GM21529 (cell line): Measurements from ENCODE around the gene ZNF787.

Experiments used
- ATAC-seq: cut with Tn5 transposase; IDR thresholded peaks from one replicate; pipeline ENCODE4 v1.9.1; 2021; ENCODE audit not compliant: unreplicated experiment

The ZNF787 gene

DNA sequence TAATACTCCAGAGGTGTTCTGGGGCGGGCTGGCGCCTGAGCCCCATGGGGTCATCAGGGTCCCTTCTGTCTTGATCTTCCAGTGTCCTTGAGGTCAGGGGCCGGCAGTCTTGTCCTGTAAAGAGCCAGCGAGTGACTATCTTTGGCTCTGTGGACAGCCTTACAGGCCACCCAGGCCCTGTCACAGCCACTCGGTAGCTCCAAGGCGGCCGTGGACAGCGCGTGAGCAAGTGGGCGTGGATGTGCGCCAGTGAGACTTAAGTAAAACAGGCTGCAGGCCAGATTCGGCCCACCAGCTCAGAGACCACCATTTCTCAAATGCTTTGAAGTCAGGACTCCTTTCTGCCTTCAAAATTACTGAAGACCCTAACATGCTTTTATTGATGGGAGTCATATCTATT lies 23.7 kb upstream of the ZNF787 start:
- no peak for ATAC-seq

DNA sequence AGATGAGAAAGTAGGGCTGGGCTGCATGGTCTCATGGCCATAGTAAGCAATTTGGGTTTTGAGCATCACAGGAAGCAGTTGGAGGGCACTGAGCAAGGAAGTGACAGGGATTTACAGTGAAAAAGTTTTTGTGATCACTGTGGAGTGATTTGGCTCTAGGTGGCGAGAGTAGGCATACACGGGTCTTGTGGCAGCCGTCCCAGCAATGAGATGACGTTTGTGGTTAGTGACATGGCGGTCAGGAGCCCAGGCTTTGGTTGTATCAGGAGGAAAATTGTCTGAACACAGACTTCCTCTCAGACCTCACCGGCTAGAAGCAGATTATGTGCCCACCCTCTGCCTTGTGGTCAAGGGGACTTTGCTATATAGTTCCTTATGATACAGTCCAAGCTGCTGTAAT lies 23.3 kb upstream of the ZNF787 start:
- ATAC-seq = no peak

DNA sequence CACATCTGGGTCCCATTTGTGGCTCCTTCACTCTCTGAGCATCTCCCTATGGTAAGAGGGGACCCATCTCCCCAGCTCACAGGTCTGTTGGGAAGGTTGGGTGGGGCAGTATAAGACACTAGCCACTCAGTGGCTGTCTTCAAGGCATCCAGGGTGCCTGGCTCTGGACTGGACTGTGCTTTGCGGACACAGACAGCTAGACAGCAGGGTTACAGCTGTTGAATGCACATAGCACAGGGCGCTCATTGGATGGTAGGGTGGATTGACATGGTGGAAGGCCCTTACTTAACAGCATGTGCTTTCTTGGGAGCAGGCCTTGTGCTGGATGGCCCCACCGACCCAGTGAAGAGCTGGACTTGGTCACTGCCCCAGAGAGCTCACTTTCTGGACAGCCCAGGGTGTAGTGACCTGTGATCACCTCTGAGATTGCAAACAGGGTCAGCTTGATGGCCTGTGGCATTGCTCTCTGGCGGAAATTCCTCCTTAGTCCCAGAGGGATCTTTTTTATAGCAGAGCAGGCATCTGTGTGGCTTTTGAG lies 21.9 kb upstream of the ZNF787 start:
- no peak for ATAC-seq

DNA sequence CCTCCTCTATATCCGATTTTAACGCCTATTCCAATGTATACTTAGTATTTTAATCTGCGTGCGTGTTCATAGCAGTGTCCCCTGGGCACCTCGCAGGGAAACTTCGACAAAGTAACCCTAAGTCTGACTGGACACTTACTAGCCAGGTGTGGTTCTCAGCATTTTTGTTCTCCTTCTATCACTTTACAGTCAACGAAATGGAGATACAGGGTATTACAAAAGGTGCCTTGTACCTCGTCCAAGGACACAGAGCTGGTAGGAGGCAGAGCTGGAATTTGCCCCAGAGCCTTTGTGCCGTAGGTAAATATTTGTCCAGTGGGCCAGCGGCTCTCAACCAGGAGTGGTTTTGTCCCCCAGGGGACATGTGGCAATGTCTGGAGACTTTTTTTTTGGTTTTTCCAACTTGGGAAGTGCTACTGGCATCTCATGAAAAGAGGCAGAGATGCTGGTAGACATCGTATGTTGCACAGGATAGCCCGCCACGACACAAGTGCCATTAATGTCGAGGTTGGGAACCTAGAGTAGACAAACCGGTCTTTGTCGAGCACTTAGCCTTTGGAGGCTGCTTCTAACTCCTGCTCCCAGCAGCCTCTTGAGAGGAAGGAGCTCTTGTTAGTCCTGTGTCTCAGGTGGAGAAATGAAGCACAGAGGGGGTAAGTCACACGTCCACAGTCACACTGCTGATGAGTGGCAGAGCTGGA lies 21.1 kb upstream of the ZNF787 start:
- no peak for ATAC-seq

DNA sequence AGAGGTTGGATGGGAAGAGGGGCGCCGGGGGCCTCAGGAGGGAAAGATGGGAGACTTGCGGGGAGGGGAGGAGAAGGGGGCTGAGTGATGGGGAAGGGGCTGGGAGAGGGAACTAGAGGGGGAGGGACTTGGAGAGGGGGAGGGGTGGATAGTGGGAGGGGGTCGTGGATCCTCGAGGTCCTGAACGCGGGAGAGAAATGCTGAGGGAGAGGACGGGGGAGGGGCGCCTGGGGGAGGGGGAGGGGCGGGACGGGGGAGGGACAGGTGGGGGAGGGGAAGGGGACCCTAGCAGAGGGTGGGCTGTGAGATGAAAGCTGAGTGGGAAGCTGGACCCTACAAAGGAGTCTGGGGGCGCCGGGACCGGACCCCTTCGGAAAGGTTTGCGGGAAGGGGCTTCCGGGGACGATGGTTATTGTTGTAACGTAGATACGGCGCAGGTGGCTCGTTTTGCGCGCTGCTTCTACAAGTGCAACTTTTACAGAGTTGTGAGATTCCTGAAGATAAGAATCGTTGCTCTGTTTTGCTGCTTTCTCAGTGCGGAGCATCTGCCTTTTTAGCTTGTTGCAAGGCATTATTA lies 20.4 kb upstream of the ZNF787 start:
- no peak for ATAC-seq

DNA sequence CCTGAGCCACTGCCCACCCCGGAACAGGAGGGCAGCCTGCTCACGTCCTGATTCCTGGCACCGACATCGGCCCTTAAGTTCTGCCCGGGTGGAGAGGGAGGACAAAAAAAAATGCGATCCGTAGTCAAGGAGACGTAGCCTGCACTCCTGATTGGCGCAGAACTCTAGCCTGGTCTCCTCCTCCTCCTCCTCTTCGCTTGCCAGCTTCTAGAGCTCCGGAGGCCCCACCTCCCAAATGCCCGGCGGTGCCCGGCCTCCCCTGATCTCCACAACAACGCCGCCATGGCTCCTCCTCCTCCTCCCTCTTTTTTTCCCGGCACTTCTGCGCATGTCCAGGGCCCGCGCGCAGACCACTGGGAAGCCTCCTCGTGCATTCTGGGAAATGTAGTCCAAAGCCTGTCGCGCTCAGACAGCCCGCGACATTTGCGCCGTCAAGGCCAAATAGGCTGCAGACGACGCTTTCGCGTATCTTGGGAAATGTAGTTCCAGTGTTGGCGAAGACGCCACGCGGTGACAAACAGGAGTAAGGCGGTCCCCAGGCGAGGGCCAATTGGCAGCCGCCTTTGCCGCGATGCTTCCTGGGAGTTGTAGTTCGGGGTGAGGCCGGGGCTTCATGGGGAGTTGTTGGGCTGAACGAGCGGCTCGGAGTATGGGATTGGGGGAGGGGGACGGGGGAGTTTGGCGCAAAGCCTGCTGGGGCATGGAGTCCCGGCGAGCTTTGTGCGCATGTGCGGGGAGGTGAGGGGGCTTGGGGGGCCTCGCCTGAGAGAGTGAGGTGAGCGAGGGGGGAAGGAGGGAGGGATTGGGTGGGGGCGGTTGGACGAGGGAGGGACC lies 19.7 kb upstream of the ZNF787 start, which contains the start of gene ZNF444:
Gene ZNF444, plus strand, starts transcription at position 705 of the 834 bp plus-strand sequence. CDS start 5,625 bp downstream, outside the sequence.
- ATAC-seq = peak; percentile 85

DNA sequence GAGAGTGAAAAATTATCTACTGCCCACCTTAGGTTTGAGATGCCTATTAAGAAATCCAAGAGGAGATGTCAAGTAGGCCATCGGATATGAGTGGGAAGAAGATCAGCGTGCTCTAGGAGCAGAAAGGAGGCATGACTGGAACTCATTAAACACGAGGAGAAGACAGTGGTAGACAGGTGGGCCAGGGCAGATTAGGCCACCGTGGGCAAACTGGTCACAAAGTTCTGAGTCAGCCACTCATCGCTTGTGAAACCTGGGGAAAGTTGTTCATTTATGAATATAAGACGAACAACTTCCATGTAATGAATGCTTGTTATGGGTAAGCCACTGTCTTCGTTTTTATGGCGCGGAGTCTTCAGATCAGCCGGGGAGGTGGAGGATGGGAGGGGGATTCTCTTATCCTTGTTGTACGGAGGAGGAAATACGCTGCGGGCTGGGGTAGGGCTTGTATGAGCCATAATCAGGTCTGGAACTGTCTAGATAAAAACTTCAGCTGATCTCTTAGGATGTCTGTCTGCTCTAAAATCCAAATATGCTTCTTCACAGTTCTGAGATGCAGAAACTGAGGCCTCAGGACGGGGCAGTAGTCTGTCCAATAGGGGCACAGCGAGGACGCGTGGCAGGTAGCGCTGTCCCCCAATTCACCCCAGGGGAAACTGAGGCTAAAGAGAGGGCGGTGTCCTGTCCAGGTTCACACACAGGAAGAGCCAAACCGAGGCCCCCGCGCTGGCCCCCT lies 18.9 kb upstream of the ZNF787 start:
- no peak for ATAC-seq

DNA sequence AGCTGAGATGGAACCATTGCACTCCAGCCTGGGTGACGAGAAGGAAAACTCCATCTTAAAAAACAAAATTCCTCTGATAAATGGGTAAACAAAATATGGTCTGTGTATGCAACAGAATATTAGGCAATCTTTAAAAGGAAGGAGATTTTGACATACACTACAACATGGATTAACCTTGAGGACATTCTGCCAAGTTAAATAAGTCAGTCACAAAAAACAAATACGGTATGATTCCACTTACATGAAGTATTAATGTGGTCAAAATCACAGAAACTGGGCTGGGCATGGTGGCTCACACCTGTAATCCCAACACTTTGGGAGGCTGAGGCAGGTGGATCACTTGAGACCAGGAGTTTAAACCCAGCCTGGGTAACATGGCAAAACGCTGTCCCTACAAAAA lies 17.0 kb upstream of the ZNF787 start:
- ATAC-seq = no peak

DNA sequence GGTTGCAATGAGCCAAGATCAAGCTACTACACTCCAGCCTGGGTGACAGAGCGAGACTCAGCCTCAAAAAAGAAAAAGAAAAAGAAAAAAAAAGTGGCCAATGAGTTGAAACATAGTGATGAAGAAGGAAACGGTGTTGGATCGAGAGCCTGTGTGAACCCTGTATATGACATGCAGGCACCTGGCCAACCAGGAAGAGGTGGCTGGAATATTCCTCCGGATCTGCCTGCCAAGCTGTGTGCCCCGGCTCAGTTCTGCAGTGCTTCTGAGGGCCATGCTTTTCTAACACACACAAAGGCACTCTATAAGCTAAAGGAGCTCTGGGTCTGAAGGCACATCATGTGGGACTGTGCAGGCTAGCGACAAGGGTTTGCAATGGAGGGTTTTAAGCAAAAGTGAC lies 16.3 kb upstream of the ZNF787 start:
- ATAC-seq = no peak

DNA sequence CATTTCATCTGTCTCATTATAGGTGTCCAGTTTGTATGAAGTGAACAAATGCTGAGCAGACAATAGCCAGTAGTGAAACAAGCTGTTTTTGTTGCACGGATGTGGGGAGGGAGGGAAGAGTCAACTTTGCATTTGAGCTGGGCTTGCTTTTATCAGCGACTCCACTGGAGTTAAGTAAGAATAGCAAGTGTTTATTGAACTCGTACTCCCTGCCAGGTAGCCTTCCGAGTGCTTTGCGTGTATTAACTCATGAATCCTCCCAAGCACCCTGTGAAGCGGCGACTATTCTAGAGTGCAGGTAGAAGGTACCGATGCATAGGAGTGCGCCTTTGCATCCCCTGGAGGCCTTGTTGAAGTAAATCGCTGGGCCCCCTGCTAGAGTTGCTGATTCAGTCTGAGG lies 15.3 kb upstream of the ZNF787 start:
- ATAC-seq = no peak

DNA sequence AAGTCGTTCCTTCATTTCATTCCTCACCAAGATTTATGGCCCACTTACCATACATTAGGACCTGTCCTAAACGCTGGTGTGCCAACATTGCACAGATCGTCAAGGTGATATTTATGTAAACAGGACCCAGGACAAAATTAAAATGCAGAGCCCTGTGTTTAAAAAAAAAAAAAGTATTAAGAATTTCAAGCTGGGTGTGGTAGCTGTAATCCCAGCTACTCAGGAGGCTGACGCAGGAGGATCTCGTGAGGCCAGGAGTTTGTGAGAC lies 13.5 kb upstream of the ZNF787 start:
- ATAC-seq = no peak

DNA sequence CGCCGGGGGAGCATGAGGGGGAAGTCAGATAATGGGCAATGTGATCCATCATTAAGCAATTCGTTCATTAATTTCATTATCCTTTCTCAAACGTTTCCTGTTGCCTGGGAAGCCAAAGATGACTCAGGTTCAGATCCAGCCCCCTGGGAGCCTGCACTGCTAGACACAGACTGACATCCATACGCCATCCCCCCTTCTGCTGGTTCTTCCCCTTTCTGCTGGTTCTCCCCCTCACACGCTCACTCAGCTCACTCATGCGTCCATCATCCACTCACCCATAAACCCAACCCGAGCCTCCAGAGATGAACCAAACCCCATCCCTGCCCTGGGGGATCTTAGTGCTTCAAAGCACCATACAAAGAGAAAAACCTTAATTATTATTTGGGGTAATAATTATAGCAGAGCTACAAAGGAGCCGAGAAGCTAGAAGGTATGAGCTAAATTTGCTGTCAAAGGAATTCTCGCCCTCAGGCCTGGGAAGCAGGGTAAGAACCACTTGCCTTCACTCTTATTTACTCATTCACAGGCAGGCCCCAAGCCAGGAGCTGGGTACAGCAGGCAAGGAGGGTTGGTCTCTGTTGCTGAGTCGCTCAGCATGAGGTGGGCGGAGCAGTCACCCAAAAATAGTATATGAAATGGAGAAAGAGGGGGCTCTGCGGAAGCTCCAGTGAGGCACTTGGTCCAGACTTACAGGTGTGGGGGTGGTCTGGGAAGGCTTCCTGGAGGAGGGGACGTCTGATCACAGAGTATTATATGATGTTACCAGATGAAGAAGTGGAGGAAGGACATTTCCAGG lies 13.0 kb upstream of the ZNF787 start:
- ATAC-seq = peak; percentile 63

DNA sequence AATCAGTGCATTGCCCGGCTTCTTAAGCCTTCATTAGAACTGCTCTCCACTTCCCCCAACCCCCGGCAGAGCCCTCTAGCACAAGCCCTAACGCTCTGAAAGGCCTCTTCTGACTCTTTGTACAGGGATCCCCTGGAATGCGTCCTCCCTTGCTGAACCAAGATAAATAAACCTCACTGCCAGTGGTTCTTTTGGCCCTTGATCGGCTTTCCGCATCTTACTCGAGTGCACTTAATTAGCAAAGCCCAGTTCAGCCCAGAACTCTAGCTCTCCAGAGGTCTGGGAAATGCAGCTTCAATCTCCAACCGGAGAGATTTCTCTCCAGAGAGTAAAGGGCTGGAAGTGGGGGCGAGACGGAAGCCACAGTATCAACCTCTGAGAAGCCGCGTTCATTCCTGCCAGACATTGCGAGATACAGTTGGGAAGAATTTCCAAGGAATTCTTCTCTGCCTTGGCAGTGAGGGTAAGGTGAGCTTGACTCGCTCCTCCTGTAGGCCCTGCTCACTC lies 11.3 kb upstream of the ZNF787 start:
- ATAC-seq = no peak

DNA sequence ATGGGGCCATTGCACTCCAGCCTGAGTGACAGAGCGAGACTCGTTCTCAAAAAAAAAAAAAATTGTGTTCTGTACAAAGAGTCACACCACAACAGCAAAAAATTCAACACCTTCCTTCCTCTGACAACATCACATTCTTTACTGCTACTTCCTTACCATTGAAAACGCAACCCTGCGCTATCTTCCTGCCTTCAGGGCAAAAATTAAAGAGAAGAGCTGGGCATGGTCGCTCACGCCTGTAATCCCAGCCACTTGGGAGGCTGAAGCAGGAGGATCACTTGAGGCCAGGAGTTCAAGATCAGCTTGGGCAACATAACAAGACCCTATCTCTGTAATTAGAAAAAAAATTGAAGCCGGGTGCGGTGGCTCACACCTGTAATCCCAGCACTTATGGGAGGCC lies 10.6 kb upstream of the ZNF787 start:
- no peak for ATAC-seq

DNA sequence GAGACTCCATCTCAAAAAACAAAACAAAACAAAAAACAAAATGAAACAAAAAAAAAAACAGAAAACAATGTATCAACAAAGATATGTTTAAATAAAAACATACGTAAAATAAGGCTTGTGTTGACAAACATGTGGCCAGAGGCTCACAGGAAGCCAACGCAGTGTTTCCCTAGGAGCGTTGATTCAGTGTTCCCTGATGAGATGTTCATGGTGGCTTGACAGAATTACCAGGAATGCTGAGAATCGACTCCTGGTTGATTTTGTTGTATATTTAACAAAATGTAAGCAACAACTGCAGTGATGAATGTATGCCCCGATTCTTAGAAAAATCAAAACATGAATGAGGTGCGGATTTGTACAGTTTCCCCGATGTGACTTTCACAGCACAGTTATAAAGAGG lies 8.9 kb upstream of the ZNF787 start:
- ATAC-seq = no peak

DNA sequence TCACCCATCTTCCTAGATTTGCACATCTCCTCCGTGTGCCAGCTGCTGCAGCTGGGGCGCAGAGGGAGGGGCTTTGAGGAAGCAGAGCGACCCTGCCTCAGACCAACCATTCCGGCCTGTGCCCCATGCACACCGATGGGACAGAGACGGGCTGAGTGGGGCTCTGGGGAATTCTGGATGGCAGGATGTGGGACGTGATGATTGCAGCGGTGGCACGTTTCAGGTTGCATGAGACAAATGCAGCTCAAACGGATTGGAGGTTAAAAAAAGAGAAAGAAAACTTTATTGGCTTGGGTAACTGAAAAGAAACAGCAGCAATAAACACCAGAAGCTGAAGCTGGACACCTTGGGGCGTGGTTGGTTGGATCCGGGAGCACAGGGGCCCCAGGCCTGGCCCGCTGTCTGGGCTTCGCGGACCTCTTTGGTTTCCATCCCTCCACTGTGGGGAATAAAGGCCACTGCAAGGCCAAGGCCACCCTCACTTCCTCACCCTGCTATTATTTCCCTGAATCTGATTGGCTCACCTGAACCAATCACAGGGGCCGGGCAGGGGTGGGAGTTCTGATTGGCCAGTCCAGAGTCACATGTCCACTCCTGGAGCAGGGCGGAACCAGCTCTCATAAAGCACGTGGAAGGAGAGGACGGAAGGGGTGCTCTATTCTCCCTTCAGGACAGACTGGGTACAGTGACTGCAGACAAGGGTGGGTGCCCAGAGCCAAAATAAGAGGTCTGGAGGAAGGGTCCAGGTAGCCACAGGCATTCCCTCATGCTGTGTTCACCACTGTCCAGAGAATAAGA lies 6.1 kb upstream of the ZNF787 start:
- no peak for ATAC-seq

DNA sequence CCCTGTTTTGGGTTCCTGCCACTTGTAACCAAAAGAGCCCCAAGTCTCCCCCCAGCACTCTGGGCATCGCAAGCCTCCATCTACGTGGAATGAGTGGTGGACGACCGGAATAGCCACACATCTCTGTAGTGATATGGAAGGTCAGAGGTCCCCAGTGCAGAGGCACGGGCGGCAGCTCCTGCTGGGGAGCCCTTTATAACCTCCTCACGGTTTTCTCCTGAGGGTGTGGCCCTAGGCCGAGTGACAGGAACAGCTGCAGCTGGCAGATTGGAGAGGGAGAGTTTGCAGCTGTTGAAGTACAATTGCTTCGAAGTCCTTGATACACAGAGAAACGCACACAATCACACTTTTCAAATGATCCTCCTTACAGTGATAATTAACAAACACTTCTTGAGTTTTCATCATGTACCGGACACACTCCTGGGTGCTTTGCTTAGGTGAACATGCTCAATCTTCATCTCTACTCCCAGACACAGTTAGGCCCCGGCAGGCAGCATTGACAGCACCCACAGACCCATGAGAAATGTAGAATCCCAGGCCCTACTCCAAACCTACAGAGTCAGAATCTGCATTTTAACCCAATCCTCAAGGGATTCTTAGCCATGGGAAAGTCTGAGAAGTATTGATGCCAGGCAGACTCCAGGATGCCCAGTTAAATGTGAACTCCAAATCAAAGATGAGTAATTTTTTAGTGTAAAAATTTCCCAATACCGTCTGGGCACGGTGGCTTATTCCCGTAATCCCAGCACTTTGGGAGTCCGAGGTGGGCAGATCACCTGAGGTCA lies 4.9 kb upstream of the ZNF787 start:
- no peak for ATAC-seq

DNA sequence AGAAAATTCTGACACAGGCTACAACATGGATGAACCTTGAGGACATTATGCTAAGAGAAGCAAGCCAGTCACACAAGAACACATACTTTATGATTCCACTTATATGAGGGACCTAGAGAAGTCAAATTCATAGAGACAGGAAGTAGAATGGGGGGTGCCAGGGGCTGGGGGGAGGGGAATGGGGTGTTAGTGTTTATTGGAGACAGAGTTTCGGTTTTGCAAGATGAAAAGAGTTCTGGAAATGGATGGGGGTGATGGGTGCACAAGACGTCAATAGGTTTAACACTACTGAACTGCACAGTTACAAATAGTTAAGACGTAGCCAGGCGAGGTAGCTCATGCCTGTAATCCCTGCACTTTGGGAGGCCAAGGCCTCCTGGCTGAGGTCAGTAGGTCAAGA lies 3.5 kb upstream of the ZNF787 start:
- ATAC-seq = no peak
